ENCODE measurements around the gene CRBN.

CRBN gene

DNA sequence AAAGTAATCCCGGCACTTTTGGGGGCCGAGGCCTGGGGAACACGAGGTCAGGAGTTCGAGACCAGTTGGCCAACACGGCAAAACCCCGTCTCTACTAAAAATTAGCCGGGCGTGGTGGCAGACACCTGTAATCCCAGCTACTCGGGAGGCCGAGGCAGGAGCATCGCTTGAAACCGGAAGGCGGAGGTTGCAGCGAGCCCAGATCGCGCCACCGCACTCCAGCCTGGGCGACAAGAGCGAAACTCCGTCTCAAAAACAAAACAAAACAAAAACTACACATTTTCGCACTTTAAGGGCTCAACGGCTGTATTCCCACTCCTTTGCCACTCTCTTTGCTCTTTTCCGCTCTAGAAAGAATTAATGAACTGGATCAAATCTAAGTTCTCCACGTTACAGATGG lies 53.5 kb downstream of the CRBN start:
- DNase-seq (ENCODE audit: low read depth) = no peak
- TF ChIP-seq, protein P1, sequence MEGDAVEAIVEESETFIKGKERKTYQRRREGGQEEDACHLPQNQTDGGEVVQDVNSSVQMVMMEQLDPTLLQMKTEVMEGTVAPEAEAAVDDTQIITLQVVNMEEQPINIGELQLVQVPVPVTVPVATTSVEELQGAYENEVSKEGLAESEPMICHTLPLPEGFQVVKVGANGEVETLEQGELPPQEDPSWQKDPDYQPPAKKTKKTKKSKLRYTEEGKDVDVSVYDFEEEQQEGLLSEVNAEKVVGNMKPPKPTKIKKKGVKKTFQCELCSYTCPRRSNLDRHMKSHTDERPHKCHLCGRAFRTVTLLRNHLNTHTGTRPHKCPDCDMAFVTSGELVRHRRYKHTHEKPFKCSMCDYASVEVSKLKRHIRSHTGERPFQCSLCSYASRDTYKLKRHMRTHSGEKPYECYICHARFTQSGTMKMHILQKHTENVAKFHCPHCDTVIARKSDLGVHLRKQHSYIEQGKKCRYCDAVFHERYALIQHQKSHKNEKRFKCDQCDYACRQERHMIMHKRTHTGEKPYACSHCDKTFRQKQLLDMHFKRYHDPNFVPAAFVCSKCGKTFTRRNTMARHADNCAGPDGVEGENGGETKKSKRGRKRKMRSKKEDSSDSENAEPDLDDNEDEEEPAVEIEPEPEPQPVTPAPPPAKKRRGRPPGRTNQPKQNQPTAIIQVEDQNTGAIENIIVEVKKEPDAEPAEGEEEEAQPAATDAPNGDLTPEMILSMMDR (IDR thresholded peaks at IDR 0.05; ENCODE audit: insufficient read depth, low read depth, low read length, missing control alignments) = no peak
- H3K4me3 ChIP-seq (ENCODE audit: low read depth, low read length) = peak overlapping the region; percentile 78

DNA sequence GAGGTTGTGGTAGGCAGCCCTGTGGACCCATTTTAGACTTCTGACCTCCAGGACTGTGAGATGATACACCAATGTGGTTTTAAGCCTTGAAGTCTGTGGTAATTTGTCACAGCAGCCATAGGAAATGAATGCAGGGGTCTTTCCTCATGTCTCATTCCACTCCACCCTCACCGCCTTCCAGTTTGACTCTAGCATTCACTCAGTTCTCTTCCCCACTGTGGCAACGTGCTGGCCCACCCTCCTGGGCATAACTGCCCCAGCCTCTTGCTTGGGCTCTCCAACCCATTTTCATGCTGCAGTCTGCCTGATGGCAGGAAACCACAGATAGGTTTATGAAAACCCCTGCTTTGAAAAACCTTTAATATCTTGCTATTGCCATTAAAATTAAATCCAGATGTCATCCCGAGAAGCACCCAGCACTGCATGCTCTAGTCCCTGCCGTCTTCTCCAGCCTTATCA lies 60.1 kb downstream of the CRBN start:
- peak; percentile 39 for DNase-seq (ENCODE audit: low read depth)
- no peak overlapping the region for H3K4me3 ChIP-seq (ENCODE audit: low read depth, low read length)
- TF ChIP-seq, protein P1 (IDR thresholded peaks at IDR 0.05; ENCODE audit: insufficient read depth, low read depth, low read length, missing control alignments) = no peak

GRCh38 chr3:3117651-3118050 lies 61.8 kb downstream of the CRBN start:
- no peak for DNase-seq (ENCODE audit: low read depth)
- H3K4me3 ChIP-seq (ENCODE audit: low read depth, low read length) = no peak overlapping the region
- TF ChIP-seq, protein P1 (IDR thresholded peaks at IDR 0.05; ENCODE audit: insufficient read depth, low read depth, low read length, missing control alignments) = no peak

DNA sequence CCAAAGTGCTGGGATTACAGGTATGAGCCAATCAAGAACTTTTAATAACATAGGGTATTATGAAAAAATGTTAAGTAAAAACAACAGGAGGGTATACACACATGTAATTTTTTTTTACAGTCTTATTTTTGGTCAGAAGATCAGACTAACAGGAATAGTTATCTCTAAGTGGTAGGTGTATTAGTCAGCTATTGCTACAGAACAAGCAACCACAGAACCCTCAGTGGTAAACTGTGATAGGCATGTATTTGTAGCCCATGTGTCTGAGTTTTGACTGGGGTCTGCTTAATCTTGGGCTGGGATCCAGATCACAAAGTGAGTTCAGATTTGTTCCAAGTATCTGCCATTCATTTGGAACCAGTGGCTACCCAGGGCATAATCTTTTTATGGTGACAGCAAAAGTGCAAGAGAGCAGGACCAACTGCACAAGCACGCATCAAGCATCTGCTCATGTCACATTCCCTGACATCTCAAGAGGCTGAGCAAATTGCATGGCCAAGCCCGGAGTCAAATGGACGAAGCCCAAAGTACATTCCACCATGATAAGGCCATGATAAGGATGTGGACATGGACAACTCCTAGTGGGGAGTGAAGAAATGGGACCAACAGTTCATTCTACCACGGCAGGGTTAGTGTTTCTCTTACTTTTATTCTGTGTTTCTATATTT lies 66.3 kb downstream of the CRBN start:
- no peak overlapping the region for H3K4me3 ChIP-seq (ENCODE audit: low read depth, low read length)
- TF ChIP-seq, protein P1 (IDR thresholded peaks at IDR 0.05; ENCODE audit: insufficient read depth, low read depth, low read length, missing control alignments) = no peak
- DNase-seq (ENCODE audit: low read depth) = no peak

DNA sequence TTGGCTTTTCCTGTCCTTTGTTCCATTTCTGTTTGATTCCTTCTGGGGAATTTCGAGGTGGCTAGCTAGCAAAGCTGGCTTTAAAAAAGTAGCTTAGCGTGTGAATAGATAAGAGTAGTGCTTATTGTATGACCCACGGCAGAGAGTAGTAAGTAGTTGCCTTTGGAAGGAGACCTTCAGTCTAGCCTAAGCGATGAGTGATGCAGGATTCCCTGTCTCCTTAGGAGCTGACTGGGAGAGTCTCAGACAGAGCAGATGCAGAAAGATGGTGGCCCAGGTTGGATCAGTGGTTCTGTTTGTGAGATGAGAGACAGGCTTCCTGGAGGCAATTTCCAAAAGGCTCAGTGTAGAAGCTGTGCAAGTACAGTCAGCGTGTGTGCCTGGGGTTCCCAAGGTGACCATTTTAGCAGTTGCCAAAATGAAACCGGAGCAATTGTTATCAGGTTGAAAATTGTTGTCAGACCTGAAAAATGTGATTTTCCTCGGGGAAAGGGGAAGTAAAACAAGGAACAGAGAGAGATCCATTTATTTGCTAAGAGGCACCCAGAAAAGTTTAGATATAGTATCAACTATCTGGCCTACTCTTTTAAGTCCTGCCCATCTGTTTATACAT lies 68.6 kb downstream of the CRBN start:
- H3K4me3 ChIP-seq (ENCODE audit: low read depth, low read length) = no peak overlapping the region
- peak; percentile 31 for DNase-seq (ENCODE audit: low read depth)
- TF ChIP-seq, protein P1 (IDR thresholded peaks at IDR 0.05; ENCODE audit: insufficient read depth, low read depth, low read length, missing control alignments) = no peak

DNA sequence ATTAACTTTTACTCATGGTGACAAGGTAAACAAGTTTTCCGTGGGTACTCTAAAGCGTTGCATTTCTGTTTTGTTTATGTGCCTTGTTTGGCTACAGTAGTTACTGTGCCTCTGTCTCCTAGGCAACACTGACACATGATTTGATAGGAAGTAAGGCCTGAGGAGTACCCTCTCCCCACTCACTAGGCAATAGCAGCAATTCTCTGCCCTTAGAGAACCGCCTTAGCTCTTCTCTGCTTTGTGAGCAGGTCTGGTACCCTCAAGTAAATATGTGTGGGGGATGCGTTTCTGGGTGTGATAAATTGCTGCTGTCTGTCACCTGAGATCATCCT lies 69.2 kb downstream of the CRBN start, which contains the start of gene IL5RA:
Gene IL5RA (minus strand): TSS at position 76 of the 332 bp plus-strand sequence. CDS start 5,390 bp downstream, outside the sequence.
- peak; percentile 35 for DNase-seq (ENCODE audit: low read depth)
- H3K4me3 ChIP-seq (ENCODE audit: low read depth, low read length) = no peak within 1 kb of the TSS
- TF ChIP-seq, protein P1 (IDR thresholded peaks at IDR 0.05; ENCODE audit: insufficient read depth, low read depth, low read length, missing control alignments) = no peak

All from GM12865 (cell line).